ENCODE data around the gene AHDC1. TPM values are rescaled to one million over a fixed set of nuclear protein-coding genes. Genes with fewer than 3 reads are reported as not detected.
A peak's percentile ranks its signal among the peaks of the same experiment; 100 is the strongest.
"Not testable (repeated sequence)": the region's sequence is repeated elsewhere in the genome, so short reads cannot be mapped to it uniquely, and the experiment has no call there.

AHDC1 gene
- total RNA-seq, 2 donors from 2014 or later: 23.5 to 35.0 TPM

- H3K9me3 ChIP-seq: no peaks in the 10 kb centered on the region
- H3K27me3 ChIP-seq: no peaks in the 10 kb centered on the region
- no peak for DNase-seq (ENCODE audit: low spot score)
- H3K36me3 ChIP-seq: no peaks in the 10 kb centered on the region
- H3K27ac ChIP-seq: peak overlapping the region; percentile 87 to 97
- H3K4me1 ChIP-seq: peaks cover 0 to 27% of the 10 kb centered on the region in 2 donors
- TF ChIP-seq, protein P1, sequence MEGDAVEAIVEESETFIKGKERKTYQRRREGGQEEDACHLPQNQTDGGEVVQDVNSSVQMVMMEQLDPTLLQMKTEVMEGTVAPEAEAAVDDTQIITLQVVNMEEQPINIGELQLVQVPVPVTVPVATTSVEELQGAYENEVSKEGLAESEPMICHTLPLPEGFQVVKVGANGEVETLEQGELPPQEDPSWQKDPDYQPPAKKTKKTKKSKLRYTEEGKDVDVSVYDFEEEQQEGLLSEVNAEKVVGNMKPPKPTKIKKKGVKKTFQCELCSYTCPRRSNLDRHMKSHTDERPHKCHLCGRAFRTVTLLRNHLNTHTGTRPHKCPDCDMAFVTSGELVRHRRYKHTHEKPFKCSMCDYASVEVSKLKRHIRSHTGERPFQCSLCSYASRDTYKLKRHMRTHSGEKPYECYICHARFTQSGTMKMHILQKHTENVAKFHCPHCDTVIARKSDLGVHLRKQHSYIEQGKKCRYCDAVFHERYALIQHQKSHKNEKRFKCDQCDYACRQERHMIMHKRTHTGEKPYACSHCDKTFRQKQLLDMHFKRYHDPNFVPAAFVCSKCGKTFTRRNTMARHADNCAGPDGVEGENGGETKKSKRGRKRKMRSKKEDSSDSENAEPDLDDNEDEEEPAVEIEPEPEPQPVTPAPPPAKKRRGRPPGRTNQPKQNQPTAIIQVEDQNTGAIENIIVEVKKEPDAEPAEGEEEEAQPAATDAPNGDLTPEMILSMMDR (IDR thresholded peaks at IDR 0.05): no peak
- H3K4me3 ChIP-seq: peak overlapping the region in 1 of 2 donors; percentile 22
These were observed 99.9 kb downstream of the AHDC1 start for GRCh38 chr1:27503844-27504587.

GRCh38 chr1:27503033-27503432 lies 100.9 kb downstream of the AHDC1 start:
- H3K4me1 ChIP-seq: peaks cover 0 to 27% of the 10 kb centered on the region in 2 donors
- no peaks in the 10 kb centered on the region for H3K9me3 ChIP-seq
- H3K27me3 ChIP-seq: no peaks in the 10 kb centered on the region
- no peaks in the 10 kb centered on the region for H3K36me3 ChIP-seq
- DNase-seq (ENCODE audit: low spot score): no peak
- TF ChIP-seq, protein P1 (IDR thresholded peaks at IDR 0.05): no peak
- peak overlapping the region; percentile 87 to 97 for H3K27ac ChIP-seq
- H3K4me3 ChIP-seq: no peak overlapping the region

DNA sequence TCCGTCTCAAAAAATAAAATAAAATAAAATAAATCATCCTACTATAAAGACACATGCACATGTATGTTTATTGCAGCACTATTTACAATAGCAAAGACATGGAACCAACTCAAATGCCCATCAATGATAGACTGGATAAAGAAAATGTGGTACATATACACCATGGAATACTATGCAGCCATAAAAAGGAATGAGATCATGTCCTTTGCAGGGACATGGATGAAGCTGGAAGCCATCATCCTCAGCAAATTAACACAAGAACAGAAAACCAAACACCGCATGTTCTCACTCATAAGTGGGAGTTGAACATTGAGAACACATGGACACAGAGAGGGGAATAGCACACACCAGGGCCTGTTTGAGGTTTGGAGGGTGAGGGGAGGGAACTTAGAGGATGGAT lies 102.8 kb downstream of the AHDC1 start:
- DNase-seq (ENCODE audit: low spot score); H3K27me3 ChIP-seq; H3K4me3 ChIP-seq; H3K9me3 ChIP-seq; H3K27ac ChIP-seq; H3K36me3 ChIP-seq: not testable (repeated sequence)
- peaks cover 0 to 32% of the 10 kb centered on the region in 2 donors for H3K4me1 ChIP-seq

- no peak overlapping the region for H3K4me3 ChIP-seq
- no peaks in the 10 kb centered on the region for H3K9me3 ChIP-seq
- no peak for DNase-seq (ENCODE audit: low spot score)
- no peaks in the 10 kb centered on the region for H3K36me3 ChIP-seq
- TF ChIP-seq, protein P1 (IDR thresholded peaks at IDR 0.05): no peak
- no peaks in the 10 kb centered on the region for H3K27me3 ChIP-seq
- H3K27ac ChIP-seq: no peak overlapping the region
- peaks cover 0 to 14% of the 10 kb centered on the region in 2 donors for H3K4me1 ChIP-seq
These were observed 104.8 kb downstream of the AHDC1 start for GRCh38 chr1:27499142-27499541.

- Histone ChIP-seq H3K27ac (no peak overlapping the region), H3K4me3 (peak overlapping the region in 1 of 2 donors; percentile 21), H3K9me3 (no peaks in the 10 kb centered on the region), H3K27me3 (no peaks in the 10 kb centered on the region), H3K4me1 (peaks cover 0 to 17% of the 10 kb centered on the region in 2 donors), H3K36me3 (no peaks in the 10 kb centered on the region)
- DNase-seq (ENCODE audit: low spot score): no peak
- TF ChIP-seq, protein P1 (IDR thresholded peaks at IDR 0.05): no peak
These were observed 107.3 kb downstream of the AHDC1 start for GRCh38 chr1:27496604-27497155.

DNA sequence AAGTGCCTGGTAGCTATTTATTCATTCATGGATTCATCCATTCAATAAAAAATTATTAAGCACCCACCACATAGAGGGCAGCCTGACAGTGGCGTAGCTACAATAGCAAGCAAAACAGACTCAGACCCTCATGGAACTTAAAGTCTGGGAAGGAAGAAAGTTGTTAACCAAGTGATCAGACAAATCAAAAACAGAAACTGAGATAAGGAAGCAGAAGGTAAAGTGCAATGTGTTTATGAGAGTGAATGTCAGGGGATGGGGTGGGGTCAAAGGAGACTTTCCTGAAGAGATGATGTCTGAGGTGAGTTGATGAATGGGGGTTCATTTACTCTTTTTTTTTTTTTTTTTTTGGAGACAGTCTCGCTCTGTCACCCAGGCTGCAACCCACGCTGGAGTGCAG lies 111.1 kb downstream of the AHDC1 start:
- H3K4me3 ChIP-seq: no peak overlapping the region
- H3K36me3 ChIP-seq: no peaks in the 10 kb centered on the region
- peaks cover 0 to 40% of the 10 kb centered on the region in 2 donors for H3K4me1 ChIP-seq
- TF ChIP-seq, protein P1 (IDR thresholded peaks at IDR 0.05): no peak
- H3K9me3 ChIP-seq: no peaks in the 10 kb centered on the region
- DNase-seq (ENCODE audit: low spot score): no peak
- H3K27me3 ChIP-seq: no peaks in the 10 kb centered on the region
- H3K27ac ChIP-seq: peak overlapping the region; percentile 100

All from right atrium auricular region (tissue), 2 donors.